Measurements from ENCODE around the gene NXPH1.

DNA sequence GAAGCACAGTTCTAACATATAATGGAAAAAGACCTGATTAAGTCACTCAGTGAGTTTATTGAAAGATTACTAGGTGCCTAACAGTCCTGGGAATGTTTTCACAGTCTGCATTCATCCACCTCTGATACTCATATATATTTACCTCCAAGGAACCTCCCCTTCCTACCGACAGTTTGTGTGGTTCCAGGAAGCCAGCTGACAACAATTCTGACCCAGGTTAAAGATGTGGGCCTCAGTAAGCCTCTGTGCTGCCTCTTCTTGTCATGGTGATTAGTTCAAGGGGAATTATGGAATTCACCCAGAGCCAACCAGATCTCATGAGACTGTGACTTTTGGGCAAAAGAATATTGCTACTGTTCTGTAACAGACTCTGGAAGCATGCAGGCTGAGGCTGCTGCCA, 186.8 kb downstream of the NXPH1 start:
- TF ChIP-seq CTCF (conservative IDR thresholded peaks at IDR 0.05; ENCODE audit: low read depth in 2 of 2) (no peak), EZH2 (IDR thresholded peaks at IDR 0.05; ENCODE audit: low read depth, unreplicated experiment) (no peak), POLR2AphosphoS5 (IDR thresholded peaks at IDR 0.05; ENCODE audit: low read depth) (no peak)
- TF ChIP-seq, protein P1, sequence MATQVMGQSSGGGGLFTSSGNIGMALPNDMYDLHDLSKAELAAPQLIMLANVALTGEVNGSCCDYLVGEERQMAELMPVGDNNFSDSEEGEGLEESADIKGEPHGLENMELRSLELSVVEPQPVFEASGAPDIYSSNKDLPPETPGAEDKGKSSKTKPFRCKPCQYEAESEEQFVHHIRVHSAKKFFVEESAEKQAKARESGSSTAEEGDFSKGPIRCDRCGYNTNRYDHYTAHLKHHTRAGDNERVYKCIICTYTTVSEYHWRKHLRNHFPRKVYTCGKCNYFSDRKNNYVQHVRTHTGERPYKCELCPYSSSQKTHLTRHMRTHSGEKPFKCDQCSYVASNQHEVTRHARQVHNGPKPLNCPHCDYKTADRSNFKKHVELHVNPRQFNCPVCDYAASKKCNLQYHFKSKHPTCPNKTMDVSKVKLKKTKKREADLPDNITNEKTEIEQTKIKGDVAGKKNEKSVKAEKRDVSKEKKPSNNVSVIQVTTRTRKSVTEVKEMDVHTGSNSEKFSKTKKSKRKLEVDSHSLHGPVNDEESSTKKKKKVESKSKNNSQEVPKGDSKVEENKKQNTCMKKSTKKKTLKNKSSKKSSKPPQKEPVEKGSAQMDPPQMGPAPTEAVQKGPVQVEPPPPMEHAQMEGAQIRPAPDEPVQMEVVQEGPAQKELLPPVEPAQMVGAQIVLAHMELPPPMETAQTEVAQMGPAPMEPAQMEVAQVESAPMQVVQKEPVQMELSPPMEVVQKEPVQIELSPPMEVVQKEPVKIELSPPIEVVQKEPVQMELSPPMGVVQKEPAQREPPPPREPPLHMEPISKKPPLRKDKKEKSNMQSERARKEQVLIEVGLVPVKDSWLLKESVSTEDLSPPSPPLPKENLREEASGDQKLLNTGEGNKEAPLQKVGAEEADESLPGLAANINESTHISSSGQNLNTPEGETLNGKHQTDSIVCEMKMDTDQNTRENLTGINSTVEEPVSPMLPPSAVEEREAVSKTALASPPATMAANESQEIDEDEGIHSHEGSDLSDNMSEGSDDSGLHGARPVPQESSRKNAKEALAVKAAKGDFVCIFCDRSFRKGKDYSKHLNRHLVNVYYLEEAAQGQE (IDR thresholded peaks at IDR 0.05; ENCODE audit: unreplicated experiment): no peak
